Nephron (organoid): ENCODE data around the gene GLRB.

ENCODE experiments used
- H3K27ac Mint-ChIP-seq, 3 experiments: 2 replicates each; pipeline ENCODE4 v1.8.0; 2020; ENCODE audit warnings: mixed read lengths in 3 of 3, mild to moderate bottlenecking in 2 of 3, moderate library complexity in 1 of 3
- H3K27me3 Mint-ChIP-seq: 2 replicates; pipeline ENCODE4 v1.8.0; 2021; ENCODE audit warnings: low read depth, mild to moderate bottlenecking, moderate library complexity, mixed read lengths
- H3K36me3 Mint-ChIP-seq: 2 replicates; pipeline ENCODE4 v1.8.0; 2020; ENCODE audit warnings: low read depth, mixed read lengths
- H3K4me1 Mint-ChIP-seq: 2 replicates; pipeline ENCODE4 v1.8.0; 2020; ENCODE audit warnings: mixed read lengths
- H3K4me3 Mint-ChIP-seq, 3 experiments: 2 replicates each; pipeline ENCODE4 v1.8.0; 2020; ENCODE audit warnings: mild to moderate bottlenecking in 3 of 3, mixed read lengths in 3 of 3, moderate library complexity in 2 of 3
- H3K9me3 Mint-ChIP-seq: 2 replicates; pipeline ENCODE4 v1.8.0; 2020; ENCODE audit warnings: mixed read lengths
- TF ChIP-seq, protein P1 (sequence below), 3 experiments: fragments of 200-600 bp; sonication (generic); IDR thresholded peaks; one replicate each; pipeline ENCODE4 v1.5.0; 2021; ENCODE audit warnings: antibody characterized with exemption in 3 of 3; ENCODE audit not compliant: unreplicated experiment in 3 of 3

GLRB gene

DNA sequence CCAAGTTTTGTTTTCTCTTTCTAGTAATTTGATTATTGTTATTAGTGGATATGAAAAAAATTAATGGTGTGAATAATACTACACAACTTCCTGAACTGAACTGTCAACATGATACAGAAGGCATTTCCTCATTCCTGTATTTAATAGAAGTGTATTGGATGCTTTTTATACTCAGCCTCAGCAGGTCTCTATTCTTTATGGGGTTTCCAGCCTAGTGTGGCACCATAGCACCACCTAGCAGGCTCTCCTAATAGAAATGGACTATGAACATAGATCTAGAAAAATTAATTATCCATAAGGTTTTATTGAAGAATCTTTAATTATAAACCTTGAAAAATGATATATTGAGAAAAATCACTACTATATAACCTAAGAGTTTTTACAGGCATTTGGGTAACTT lies 52.4 kb downstream of the GLRB start:
- H3K36me3 Mint-ChIP-seq = no peaks in the 10 kb centered on the region
- H3K27me3 Mint-ChIP-seq = no peaks in the 10 kb centered on the region
- TF ChIP-seq, protein P1, sequence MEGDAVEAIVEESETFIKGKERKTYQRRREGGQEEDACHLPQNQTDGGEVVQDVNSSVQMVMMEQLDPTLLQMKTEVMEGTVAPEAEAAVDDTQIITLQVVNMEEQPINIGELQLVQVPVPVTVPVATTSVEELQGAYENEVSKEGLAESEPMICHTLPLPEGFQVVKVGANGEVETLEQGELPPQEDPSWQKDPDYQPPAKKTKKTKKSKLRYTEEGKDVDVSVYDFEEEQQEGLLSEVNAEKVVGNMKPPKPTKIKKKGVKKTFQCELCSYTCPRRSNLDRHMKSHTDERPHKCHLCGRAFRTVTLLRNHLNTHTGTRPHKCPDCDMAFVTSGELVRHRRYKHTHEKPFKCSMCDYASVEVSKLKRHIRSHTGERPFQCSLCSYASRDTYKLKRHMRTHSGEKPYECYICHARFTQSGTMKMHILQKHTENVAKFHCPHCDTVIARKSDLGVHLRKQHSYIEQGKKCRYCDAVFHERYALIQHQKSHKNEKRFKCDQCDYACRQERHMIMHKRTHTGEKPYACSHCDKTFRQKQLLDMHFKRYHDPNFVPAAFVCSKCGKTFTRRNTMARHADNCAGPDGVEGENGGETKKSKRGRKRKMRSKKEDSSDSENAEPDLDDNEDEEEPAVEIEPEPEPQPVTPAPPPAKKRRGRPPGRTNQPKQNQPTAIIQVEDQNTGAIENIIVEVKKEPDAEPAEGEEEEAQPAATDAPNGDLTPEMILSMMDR (IDR thresholded peaks at IDR 0.05; ENCODE audit: unreplicated experiment in 3 of 3) = peak; percentile 31 to 55 (median 37)
- no peak overlapping the region for H3K27ac Mint-ChIP-seq
- peaks cover 2% of the 10 kb centered on the region for H3K9me3 Mint-ChIP-seq
- no peaks in the 10 kb centered on the region for H3K4me1 Mint-ChIP-seq
- no peak overlapping the region for H3K4me3 Mint-ChIP-seq

DNA sequence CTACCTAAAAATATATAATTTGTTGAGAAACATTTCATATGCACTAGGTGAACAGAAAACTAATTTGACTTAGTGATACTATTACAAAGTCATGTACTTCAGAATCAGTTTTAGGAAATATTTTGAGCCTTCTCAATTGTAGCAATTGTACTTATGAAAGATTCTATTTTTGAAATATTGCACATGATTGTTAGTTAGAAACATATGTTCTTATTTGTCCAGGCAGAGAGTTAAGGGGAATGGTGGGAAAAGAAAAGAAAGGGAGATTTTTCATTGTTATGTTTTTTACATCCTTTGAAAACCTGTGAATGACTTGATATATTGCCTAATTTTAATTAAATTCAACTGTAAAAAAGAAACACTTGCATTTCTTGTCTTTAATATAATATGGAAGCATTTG lies 66.0 kb downstream of the GLRB start:
- H3K4me3 Mint-ChIP-seq = no peak overlapping the region
- H3K36me3 Mint-ChIP-seq = peaks cover 5% of the 10 kb centered on the region
- peaks cover 3% of the 10 kb centered on the region for H3K9me3 Mint-ChIP-seq
- H3K4me1 Mint-ChIP-seq = peaks cover 5% of the 10 kb centered on the region
- TF ChIP-seq, protein P1 (IDR thresholded peaks at IDR 0.05; ENCODE audit: unreplicated experiment in 3 of 3) = no peak
- no peak overlapping the region for H3K27ac Mint-ChIP-seq
- no peaks in the 10 kb centered on the region for H3K27me3 Mint-ChIP-seq

GRCh38 chr4:157143369-157143768 lies 67.4 kb downstream of the GLRB start:
- Mint-ChIP-seq H3K27ac (no peak overlapping the region), H3K9me3 (peaks cover 3% of the 10 kb centered on the region), H3K4me3 (no peak overlapping the region), H3K4me1 (peaks cover 5% of the 10 kb centered on the region), H3K27me3 (no peaks in the 10 kb centered on the region), H3K36me3 (peaks cover 12% of the 10 kb centered on the region)
- TF ChIP-seq, protein P1 (IDR thresholded peaks at IDR 0.05; ENCODE audit: unreplicated experiment in 3 of 3) = no peak

DNA sequence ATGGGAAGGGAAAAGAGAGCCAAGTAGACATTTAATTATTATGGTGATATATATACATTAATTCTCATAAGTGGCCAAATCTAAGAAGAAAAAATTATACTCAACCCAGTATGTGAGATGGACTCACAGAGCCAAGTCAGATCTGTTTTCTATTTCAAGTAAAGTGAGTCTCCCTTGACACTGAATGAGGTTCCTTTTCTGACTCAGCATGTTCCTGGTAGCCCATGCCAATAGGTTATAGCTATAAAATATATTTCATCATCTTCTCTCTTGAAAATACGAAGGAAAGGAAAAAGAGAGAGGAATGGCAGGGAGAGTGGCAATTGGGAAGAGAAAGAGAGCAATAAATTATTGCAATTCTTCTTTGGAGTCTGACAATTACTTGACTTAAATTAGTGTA lies 75.8 kb downstream of the GLRB start:
- Mint-ChIP-seq H3K27me3 (no peaks in the 10 kb centered on the region), H3K27ac (no peak overlapping the region), H3K36me3 (peaks cover 8% of the 10 kb centered on the region), H3K9me3 (peaks cover 2% of the 10 kb centered on the region), H3K4me3 (no peak overlapping the region), H3K4me1 (no peaks in the 10 kb centered on the region)
- TF ChIP-seq, protein P1 (IDR thresholded peaks at IDR 0.05; ENCODE audit: unreplicated experiment in 3 of 3) = no peak

DNA sequence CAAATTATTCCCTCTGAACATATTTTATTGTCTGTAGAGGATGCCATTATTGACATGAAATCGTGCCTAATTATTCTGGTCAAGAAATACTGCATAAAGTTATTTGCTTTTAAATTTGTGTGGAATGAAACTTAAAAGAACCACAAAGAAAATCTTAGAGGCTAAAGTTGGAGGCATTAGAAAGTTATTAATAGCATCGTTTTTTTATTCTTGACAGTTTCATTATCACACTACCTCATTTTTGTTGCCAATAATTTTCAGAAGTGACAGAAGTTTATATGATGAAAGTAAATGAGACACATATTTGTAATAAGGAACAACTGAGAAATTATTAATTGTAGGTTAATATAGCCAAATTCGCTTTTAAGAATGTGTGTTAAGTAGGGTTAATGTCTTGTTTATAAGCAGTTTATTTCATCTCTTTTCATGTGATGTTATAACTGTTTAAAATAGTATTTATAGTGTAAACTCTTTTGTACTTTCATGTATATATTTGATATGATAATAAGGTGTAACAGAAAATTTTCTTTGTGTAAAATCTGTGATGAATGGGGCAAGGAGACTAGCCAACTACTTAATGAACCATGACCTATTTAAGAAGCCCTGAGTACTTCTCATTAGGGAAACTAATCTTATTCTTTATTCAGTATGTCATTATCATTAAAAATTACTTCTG lies 90.1 kb downstream of the GLRB start:
- H3K4me3 Mint-ChIP-seq = no peak overlapping the region
- peaks cover 18% of the 10 kb centered on the region for H3K36me3 Mint-ChIP-seq
- peaks cover 13% of the 10 kb centered on the region for H3K9me3 Mint-ChIP-seq
- TF ChIP-seq, protein P1 (IDR thresholded peaks at IDR 0.05; ENCODE audit: unreplicated experiment in 3 of 3) = no peak
- H3K27me3 Mint-ChIP-seq = no peaks in the 10 kb centered on the region
- H3K27ac Mint-ChIP-seq = no peak overlapping the region
- no peaks in the 10 kb centered on the region for H3K4me1 Mint-ChIP-seq

DNA sequence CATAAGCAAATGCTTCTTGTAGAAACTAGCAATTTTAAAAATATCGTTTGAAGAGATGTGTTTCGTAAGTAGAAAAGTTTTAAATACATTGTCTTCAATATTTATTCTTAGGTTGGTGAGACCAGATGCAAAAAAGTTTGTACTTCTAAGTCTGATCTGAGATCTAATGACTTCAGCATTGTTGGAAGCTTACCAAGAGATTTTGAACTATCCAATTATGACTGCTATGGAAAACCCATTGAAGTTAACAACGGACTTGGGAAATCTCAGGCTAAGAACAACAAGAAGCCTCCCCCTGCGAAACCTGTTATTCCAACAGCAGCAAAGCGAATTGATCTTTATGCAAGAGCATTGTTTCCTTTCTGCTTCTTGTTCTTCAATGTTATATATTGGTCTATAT lies 94.4 kb downstream of the GLRB start:
- no peak overlapping the region for H3K4me3 Mint-ChIP-seq
- H3K9me3 Mint-ChIP-seq = no peaks in the 10 kb centered on the region
- H3K27ac Mint-ChIP-seq = no peak overlapping the region
- H3K27me3 Mint-ChIP-seq = no peaks in the 10 kb centered on the region
- H3K36me3 Mint-ChIP-seq = no peaks in the 10 kb centered on the region
- TF ChIP-seq, protein P1 (IDR thresholded peaks at IDR 0.05; ENCODE audit: unreplicated experiment in 3 of 3) = no peak
- H3K4me1 Mint-ChIP-seq = no peaks in the 10 kb centered on the region
